HG02571 (cell line): Measurements from ENCODE around the gene PDIA4.
A peak's percentile ranks its signal among the peaks of the same experiment; 100 is the strongest.
"Not testable (repeated sequence)": the region's sequence is repeated elsewhere in the genome, so short reads cannot be mapped to it uniquely, and the experiment has no call there.

Source experiments
- ATAC-seq: cut with Tn5 transposase; IDR thresholded peaks from one replicate; pipeline ENCODE4 v1.9.1; 2021; ENCODE audit warnings: mild to moderate bottlenecking, moderate library complexity; ENCODE audit not compliant: unreplicated experiment

The PDIA4 gene

GRCh38 chr7:149004405-149005370, 23.6 kb downstream of the PDIA4 start:
- no peak for ATAC-seq

GRCh38 chr7:149003560-149004305, 24.6 kb downstream of the PDIA4 start:
- no peak for ATAC-seq

- no peak for ATAC-seq
Observed at GRCh38 chr7:149003018-149003417, 25.3 kb downstream of the PDIA4 start.

- ATAC-seq: no peak
Observed at GRCh38 chr7:149002604-149003003, 25.7 kb downstream of the PDIA4 start.

- ATAC-seq: no peak
Observed at GRCh38 chr7:149001427-149002068, 26.8 kb downstream of the PDIA4 start.

- no peak for ATAC-seq
Observed at GRCh38 chr7:149000961-149001360, 27.3 kb downstream of the PDIA4 start.

- ATAC-seq: no peak
Observed at GRCh38 chr7:148999192-148999591, 29.1 kb downstream of the PDIA4 start.

- ATAC-seq: no peak
Observed at GRCh38 chr7:148997497-148997896, 30.8 kb downstream of the PDIA4 start.

GRCh38 chr7:148994576-148994975, 33.7 kb downstream of the PDIA4 start:
- ATAC-seq: no peak

GRCh38 chr7:148993193-148993592, 35.1 kb downstream of the PDIA4 start:
- no peak for ATAC-seq

- ATAC-seq: no peak
Observed at GRCh38 chr7:148991536-148991935, 36.8 kb downstream of the PDIA4 start.

- ATAC-seq: no peak
Observed at GRCh38 chr7:148987751-148988512, 40.4 kb downstream of the PDIA4 start.

- peak; percentile 88 for ATAC-seq
Observed at GRCh38 chr7:148987010-148987750, 41.1 kb downstream of the PDIA4 start.

- ATAC-seq: no peak
Observed at GRCh38 chr7:148986742-148987009, 41.6 kb downstream of the PDIA4 start.

GRCh38 chr7:148983200-148984146, 44.8 kb downstream of the PDIA4 start:
- ATAC-seq: peak; percentile 49

- no peak for ATAC-seq
Observed at GRCh38 chr7:148982654-148983199, 45.6 kb downstream of the PDIA4 start.

- no peak for ATAC-seq
Observed at GRCh38 chr7:148979827-148980226, 48.5 kb downstream of the PDIA4 start.

GRCh38 chr7:148979072-148979471, 49.2 kb downstream of the PDIA4 start:
- not testable (repeated sequence) for ATAC-seq

GRCh38 chr7:148978091-148978490, 50.2 kb downstream of the PDIA4 start:
- ATAC-seq: no peak
